Mesothelial cell of epicardium (in vitro differentiated cells): ENCODE measurements around the gene MOG. TPM values are rescaled to one million over a fixed set of nuclear protein-coding genes. Genes with fewer than 3 reads are reported as not detected.

Source experiments
- DNase-seq, 2 experiments: peaks; one replicate each; pipeline ENCODE4 v3.0.0; 2021; ENCODE audit warnings: low spot score in 2 of 2; ENCODE audit not compliant: unreplicated experiment in 2 of 2
- H3K27ac Mint-ChIP-seq: 2 replicates; pipeline ENCODE4 v1.8.0; 2021; ENCODE audit warnings: mixed read lengths
- H3K27me3 Mint-ChIP-seq: 2 replicates; pipeline ENCODE4 v1.8.0; 2021; ENCODE audit warnings: low read depth, mixed read lengths
- H3K36me3 Mint-ChIP-seq: 2 replicates; pipeline ENCODE4 v1.8.0; 2021; ENCODE audit warnings: mixed read lengths
- H3K4me1 Mint-ChIP-seq: 2 replicates; pipeline ENCODE4 v1.8.0; 2021; ENCODE audit warnings: mixed read lengths
- H3K4me3 Mint-ChIP-seq: 2 replicates; pipeline ENCODE4 v1.8.0; 2021; ENCODE audit warnings: mild to moderate bottlenecking, moderate library complexity, mixed read lengths
- H3K9me3 Mint-ChIP-seq: 2 replicates; pipeline ENCODE4 v1.8.0; 2021; ENCODE audit warnings: mixed read lengths
- total RNA-seq: library from RNA; stranded (reverse); gene quantifications from 3 replicates; pipeline ENCODE4 v1.2.1, GENCODE V29; 2021
- TF ChIP-seq, protein P1 (sequence below): fragments of 200-600 bp; sonication (generic); IDR thresholded peaks from one replicate; pipeline ENCODE4 v1.5.0; 2021; ENCODE audit warnings: antibody characterized with exemption; ENCODE audit not compliant: unreplicated experiment

The MOG gene
- total RNA-seq, 1 donor from 2014 or later = 0.65 TPM

DNA sequence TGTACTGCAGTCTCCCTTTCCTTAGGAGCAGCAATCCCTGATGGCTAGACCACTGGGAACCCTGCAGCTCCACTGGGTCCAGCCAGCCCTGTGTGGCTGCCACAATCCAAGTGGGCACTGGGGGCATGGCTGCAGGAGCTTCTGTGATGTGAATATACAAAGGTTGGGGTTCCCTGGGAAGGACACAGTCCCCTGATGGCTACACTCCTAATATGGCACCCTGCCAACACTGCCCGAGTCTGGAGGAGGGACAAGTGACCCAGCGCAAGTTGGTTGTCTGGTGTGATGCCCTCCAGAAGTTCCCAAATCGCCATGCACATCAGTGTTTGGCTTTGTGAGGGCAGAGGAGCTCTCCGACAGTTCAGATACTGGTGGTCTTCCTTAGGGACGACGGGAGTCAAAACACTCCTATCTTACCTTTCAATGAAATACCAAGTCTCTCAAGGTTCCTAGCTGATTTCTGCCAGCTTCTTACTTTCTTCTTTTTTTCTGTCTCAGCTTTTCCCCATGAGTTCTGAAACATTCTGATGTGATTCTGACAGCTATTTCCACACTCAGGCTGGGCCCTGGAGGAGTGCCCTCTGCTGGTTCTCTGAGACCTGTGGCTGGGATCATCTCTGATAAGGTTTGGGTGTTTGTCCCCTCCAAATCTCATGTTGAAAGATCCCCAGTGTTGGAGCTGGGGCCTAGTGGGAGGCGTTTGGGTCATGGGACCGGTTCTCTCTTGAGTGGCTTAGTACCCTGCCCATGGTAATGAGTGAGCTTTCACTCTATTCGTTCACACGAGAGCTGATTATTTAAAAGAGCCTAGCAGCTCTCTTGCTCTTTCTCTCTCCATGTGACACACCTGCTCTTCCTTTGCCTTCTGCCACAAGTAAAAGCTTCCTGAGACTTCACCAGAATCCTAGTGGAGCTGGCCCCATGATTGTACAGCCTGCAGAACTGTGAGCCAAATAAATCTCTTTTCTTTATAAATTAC lies 39.5 kb downstream of the MOG start:
- Mint-ChIP-seq H3K4me3 (no peak overlapping the region), H3K27me3 (peaks cover 4% of the 10 kb centered on the region), H3K9me3 (peaks cover 8% of the 10 kb centered on the region), H3K4me1 (no peaks in the 10 kb centered on the region), H3K36me3 (peaks cover 1% of the 10 kb centered on the region), H3K27ac (no peak overlapping the region)
- TF ChIP-seq, protein P1, sequence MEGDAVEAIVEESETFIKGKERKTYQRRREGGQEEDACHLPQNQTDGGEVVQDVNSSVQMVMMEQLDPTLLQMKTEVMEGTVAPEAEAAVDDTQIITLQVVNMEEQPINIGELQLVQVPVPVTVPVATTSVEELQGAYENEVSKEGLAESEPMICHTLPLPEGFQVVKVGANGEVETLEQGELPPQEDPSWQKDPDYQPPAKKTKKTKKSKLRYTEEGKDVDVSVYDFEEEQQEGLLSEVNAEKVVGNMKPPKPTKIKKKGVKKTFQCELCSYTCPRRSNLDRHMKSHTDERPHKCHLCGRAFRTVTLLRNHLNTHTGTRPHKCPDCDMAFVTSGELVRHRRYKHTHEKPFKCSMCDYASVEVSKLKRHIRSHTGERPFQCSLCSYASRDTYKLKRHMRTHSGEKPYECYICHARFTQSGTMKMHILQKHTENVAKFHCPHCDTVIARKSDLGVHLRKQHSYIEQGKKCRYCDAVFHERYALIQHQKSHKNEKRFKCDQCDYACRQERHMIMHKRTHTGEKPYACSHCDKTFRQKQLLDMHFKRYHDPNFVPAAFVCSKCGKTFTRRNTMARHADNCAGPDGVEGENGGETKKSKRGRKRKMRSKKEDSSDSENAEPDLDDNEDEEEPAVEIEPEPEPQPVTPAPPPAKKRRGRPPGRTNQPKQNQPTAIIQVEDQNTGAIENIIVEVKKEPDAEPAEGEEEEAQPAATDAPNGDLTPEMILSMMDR = no peak
- no peak for DNase-seq

DNA sequence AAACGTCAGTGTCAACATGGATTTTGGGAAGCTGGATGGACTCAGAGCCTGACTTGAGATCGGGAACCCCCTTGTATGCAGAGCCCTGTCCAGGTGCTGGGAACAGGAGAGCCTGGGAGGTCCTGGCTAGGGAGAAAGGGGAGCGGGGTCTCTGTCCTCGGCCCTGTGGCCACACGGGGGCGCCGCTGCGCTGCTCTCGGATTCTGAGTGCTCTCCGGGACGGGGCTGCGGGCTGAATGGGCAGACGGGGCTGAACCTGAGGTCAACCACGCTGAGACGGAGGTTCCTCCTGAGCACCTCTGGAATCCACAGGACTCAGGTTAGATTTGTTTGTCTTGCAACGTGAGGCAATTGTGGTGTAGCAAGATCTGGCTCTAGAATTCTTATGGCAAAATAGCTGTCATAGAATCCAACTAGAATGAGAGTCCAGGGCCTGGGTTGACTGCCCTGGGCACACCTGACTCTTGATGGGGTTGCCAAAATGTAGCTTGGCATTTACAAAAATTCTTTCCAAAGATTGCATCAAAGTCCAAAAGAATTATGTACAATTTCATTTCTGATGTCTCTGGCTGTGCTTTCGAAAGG lies 45.7 kb downstream of the MOG start:
- Mint-ChIP-seq H3K27ac (no peak overlapping the region), H3K36me3 (no peaks in the 10 kb centered on the region), H3K27me3 (peaks cover 59% of the 10 kb centered on the region), H3K4me3 (no peak overlapping the region), H3K9me3 (no peaks in the 10 kb centered on the region), H3K4me1 (no peaks in the 10 kb centered on the region)
- TF ChIP-seq, protein P1 = peak; percentile 67
- peak in 1 of 2 experiments; percentile 70 for DNase-seq

DNA sequence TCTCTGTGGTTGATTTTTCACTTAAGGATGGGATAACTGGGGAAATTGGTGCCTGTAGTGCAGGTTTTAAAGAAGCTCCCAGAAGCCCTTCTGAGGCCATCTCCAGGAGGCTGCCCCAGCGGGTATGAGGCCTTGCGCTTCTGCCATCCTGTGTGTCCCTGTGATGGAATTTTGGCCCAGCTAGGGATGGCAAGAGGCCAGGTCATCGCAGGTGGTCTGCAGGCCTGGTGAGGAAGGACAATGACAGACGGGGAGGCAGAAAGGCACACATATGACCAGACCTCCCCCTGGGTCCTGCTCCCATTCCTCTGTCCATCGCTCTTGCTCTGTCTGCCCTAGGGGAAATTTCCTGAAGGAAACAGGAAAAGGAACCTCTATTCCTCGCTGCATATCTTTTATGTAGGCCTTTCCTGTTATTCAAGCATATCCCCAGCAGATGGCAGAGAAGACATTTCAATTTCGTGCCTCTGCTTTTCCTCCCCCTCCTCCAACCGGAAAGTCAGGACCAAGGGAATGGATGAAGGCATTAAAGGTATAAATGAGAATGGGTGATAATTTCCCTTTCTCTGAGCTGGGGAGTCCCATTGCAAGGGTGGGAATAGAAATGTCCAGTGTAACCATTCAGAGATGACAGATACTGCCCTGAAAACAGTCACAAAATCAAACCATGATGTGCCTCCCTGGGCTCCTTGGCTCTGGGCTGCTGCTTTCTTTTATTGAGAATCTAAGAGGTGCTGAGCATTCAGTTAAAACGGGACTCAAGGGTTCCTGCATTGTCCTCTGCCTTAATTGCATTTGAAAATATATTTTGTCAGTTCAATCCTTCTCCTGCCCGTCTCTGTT lies 48.7 kb downstream of the MOG start:
- DNase-seq = no peak

DNA sequence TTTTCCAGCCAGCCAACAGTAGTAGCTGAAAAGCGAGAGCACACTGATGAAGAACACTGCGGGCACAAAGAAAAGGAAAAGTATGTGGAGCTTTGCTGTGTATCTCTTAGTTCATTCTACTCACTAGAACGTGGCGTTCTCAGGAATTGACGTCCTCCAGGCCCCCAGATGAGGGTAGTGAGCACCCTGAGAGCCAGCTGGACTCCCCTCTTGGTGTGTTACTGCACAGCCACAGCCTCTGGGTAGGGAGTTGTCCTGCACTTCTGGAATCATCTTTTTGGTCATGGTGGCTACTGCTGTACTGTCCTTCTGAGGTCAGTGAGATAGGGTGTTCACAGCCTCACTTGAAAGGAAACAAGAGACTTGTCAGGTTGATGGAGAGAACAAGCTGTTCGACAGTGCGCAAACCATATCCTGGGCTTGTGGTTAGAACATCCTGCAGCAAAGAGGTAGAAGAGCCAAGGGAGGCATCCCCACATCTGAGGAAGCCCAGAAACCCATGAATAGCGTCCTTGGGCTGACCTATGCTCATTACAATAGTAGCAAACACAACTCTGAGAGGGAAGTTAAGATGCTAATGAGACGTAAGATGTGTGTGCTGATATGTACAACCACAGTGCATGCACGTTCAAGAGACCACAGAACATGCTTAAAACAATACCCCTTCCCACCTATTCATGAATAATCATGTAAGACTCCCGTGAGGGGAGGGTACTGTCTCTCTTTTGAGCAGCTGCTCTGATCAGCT lies 51.7 kb downstream of the MOG start:
- no peaks in the 10 kb centered on the region for H3K4me1 Mint-ChIP-seq
- DNase-seq = no peak
- H3K9me3 Mint-ChIP-seq = no peaks in the 10 kb centered on the region
- TF ChIP-seq, protein P1 = no peak
- no peak overlapping the region for H3K4me3 Mint-ChIP-seq
- H3K27ac Mint-ChIP-seq = no peak overlapping the region
- H3K36me3 Mint-ChIP-seq = no peaks in the 10 kb centered on the region
- peaks cover 92% of the 10 kb centered on the region for H3K27me3 Mint-ChIP-seq

More for the DNA sequence above, 48.7 kb downstream of the MOG start:
- H3K9me3 Mint-ChIP-seq = no peaks in the 10 kb centered on the region
- no peak overlapping the region for H3K27ac Mint-ChIP-seq
- H3K36me3 Mint-ChIP-seq = no peaks in the 10 kb centered on the region
- no peaks in the 10 kb centered on the region for H3K4me1 Mint-ChIP-seq
- no peak overlapping the region for H3K4me3 Mint-ChIP-seq
- peaks cover 86% of the 10 kb centered on the region for H3K27me3 Mint-ChIP-seq
- TF ChIP-seq, protein P1 = peak; percentile 37

DNA sequence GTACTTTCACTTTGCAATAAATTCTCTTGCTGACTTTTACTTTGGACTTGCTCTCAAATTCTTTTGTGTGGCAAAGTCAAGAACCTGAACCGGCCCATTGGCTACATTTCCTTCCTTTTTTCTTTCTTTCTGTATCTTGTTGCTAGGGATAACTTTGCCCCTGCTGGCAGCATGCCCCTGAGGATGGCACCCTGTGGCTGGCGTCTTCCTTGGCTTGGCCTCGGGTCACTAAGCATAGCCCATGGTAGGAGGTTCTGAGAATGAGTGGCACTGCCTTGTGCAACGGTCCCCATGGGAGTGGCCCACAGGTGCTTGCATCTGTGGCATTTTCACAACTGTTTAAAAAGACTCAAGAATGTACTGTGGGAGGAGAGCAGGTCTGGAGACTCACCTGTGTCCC lies 52.3 kb downstream of the MOG start:
- Mint-ChIP-seq H3K27me3 (peaks cover 92% of the 10 kb centered on the region), H3K4me1 (no peaks in the 10 kb centered on the region), H3K36me3 (no peaks in the 10 kb centered on the region), H3K4me3 (no peak overlapping the region), H3K27ac (no peak overlapping the region), H3K9me3 (no peaks in the 10 kb centered on the region)
- DNase-seq = no peak
- TF ChIP-seq, protein P1 = no peak
